Lower leg skin (tissue), 4 donors: ENCODE results near the gene ANKRD18B. TPM values are rescaled to one million over a fixed set of nuclear protein-coding genes. Genes with fewer than 3 reads are reported as not detected.
"Not testable (repeated sequence)": the region's sequence is repeated elsewhere in the genome, so short reads cannot be mapped to it uniquely, and the experiment has no call there.

Experiments
- DNase-seq, 2 donors: peaks; one replicate each; pipeline ENCODE4 v3.0.0-alpha.2; 2019; ENCODE audit warnings: low spot score in 2 of 2
- H3K4me3 ChIP-seq: fragments of 200-600 bp; sonication (generic); 2 replicates; pipeline ENCODE4 v1.5.1; 2017; ENCODE audit warnings: mild to moderate bottlenecking, low read depth; ENCODE audit not compliant: poor library complexity, severe bottlenecking
- POLR2A ChIP-seq, 2 donors: fragments of 450-650 bp; IDR thresholded peaks; one replicate each; pipeline ENCODE4 v1.6.1; 2016 to 2017; ENCODE audit warnings: antibody characterized with exemption in 2 of 2, mild to moderate bottlenecking in 1 of 2, moderate library complexity in 1 of 2
- WGBS, 2 donors: methylation state at CpG; one replicate each; pipeline ENCODE4 v1.1.5; 2018; 5-methylcytosine and 5-hydroxymethylcytosine counted together
- intact Hi-C: fragments of 100-400 bp; cut with DNase I; formaldehyde crosslinking; loops from one replicate; pipeline ENCODE4 v1.15.0; 2023; ENCODE audit warnings: low total_unique reads
- total RNA-seq, 4 donors: library from RNA; depleted of rRNA; stranded (reverse); fragments of >200 nt; gene quantifications; one replicate each; pipeline ENCODE4 v1.1.0, GENCODE V29; 2016
- TF ChIP-seq, protein P1 (sequence below), 3 donors: fragments of 450-650 bp; IDR thresholded peaks; one replicate each; pipeline ENCODE4 v1.5.1; 2016; ENCODE audit warnings: antibody characterized with exemption in 3 of 3, mild to moderate bottlenecking in 3 of 3, moderate library complexity in 2 of 3

The ANKRD18B gene
- total RNA-seq, 4 donors from 2014 or later = 2.5 to 8.9 (median 5.1) TPM

DNA sequence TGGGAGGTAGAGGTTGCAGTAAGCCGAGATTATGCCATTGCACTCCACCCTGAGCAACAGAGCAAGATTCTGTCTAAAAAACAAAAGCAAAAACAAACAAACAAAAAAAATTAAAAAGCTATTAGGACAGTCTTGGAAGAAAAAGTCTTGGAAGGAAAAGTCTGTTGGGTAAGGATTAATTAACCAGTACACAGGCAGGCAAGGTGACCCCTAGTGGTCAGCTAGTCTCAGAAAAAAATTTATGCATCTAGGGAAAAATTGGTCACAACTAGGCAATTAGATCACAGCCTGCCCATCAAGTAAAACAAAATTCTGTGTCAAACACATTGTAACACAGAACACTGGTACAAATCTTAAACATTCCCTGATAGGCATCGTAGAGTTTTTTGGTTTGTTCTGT is 6.7 kb upstream of the ANKRD18B start:
- WGBS, 2 donors = 84 to 85% methylated on average over 2 of the region's 2 CpGs
- no peak overlapping the region for H3K4me3 ChIP-seq
- no peak for TF ChIP-seq POLR2A (IDR thresholded peaks at IDR 0.05)
- TF ChIP-seq, protein P1, sequence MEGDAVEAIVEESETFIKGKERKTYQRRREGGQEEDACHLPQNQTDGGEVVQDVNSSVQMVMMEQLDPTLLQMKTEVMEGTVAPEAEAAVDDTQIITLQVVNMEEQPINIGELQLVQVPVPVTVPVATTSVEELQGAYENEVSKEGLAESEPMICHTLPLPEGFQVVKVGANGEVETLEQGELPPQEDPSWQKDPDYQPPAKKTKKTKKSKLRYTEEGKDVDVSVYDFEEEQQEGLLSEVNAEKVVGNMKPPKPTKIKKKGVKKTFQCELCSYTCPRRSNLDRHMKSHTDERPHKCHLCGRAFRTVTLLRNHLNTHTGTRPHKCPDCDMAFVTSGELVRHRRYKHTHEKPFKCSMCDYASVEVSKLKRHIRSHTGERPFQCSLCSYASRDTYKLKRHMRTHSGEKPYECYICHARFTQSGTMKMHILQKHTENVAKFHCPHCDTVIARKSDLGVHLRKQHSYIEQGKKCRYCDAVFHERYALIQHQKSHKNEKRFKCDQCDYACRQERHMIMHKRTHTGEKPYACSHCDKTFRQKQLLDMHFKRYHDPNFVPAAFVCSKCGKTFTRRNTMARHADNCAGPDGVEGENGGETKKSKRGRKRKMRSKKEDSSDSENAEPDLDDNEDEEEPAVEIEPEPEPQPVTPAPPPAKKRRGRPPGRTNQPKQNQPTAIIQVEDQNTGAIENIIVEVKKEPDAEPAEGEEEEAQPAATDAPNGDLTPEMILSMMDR (IDR thresholded peaks at IDR 0.05) = no peak
- intact Hi-C loops = no loop called here
- no peak for DNase-seq

DNA sequence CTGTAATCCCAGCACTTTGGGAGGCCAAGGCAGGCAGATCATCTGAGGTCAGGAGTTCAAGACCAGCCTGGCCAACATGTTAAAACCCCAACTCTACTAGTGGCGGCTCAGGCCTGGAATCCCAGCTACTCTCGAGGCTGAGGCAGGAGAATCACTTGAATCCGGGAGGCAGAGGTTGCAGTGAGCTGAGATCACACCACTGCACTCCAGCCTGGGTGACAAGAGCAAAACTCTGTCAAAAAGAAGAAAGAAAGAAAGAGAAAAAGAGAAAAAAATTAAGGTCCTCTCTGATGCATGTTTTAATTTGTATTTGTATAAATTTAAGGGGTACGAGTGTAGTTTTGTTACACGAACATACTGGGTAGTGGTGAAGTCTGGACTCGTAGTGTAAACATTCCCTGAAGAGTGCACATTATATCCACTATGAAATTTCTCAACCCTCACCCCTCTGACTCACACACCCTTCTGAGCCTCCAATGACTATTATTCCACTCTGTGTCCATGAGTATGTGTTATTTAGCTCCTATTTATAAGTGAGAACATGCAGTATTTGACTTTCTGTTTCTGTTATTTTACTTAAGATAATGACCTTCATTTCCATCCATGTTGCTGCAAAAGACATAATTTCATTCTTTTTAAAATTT is 6.0 kb upstream of the ANKRD18B start:
- intact Hi-C loops, DNase-seq, H3K4me3 ChIP-seq: not testable (repeated sequence)
- WGBS, 2 donors = 62 to 63% methylated on average over 6 of the region's 6 CpGs

DNA sequence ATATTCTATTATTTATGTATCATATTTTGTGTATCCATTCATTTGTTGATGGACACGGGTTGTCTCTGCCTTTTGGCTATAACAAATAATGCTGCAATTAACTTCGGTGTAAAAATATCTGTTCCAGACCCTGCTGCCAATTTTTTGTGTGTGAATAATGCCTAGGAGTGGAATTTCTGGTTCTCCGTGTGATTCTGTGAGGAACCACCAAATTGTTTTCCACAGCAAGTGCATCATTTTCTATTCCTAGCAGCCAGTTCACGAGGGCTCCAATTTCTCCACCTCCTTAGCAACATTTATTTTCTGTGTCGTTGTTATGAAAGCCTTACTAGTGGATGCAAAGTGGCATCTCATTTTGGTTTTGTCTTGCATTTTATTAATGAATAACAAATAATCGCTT is 2.2 kb upstream of the ANKRD18B start:
- intact Hi-C loops = not testable (repeated sequence)

GRCh38 chr9:33524306-33524947 is 376 bp downstream of the ANKRD18B start:
- no peak overlapping the region for H3K4me3 ChIP-seq
- DNase-seq = no peak
- 3% methylated on average over 17 to 41 of the region's 45 CpGs for WGBS, 2 donors
- intact Hi-C loops = no loop called here
- TF ChIP-seq, protein P1 (IDR thresholded peaks at IDR 0.05) = no peak
- TF ChIP-seq POLR2A (IDR thresholded peaks at IDR 0.05) = no peak

More for the DNA sequence above, 2.2 kb upstream of the ANKRD18B start:
- 29 to 41% methylated on average over 6 of the region's 6 CpGs for WGBS, 2 donors
- H3K4me3 ChIP-seq, DNase-seq: not testable (repeated sequence)

GRCh38 chr9:33528069-33528468 is 4.0 kb downstream of the ANKRD18B start:
- H3K4me3 ChIP-seq, DNase-seq, intact Hi-C loops: not testable (repeated sequence)

DNA sequence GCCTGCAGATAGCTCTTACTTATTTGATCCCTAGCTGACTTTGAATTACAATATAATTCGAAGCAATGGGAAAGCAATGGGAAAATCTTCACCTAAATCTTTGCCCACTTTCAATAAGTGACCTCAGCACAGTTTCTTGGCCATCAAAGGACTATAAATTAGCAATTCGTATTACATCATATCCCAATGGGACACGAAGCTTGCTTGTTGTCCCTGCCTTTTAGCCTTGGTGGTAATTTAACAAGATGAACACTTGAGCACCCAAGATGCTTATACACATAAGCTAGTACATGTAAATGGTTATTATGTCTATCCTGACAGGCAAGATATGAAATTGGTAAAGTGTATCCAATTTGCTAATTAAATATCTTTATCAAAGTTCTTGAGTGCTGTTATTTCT is 9.9 kb downstream of the ANKRD18B start:
- WGBS, 2 donors = 64 to 68% methylated on average over 3 of the region's 3 CpGs
- H3K4me3 ChIP-seq, DNase-seq, intact Hi-C loops: not testable (repeated sequence)

GRCh38 chr9:33535541-33535940 is 11.5 kb downstream of the ANKRD18B start:
- intact Hi-C loops = no loop called here
- 81 to 84% methylated on average over 2 of the region's 2 CpGs for WGBS, 2 donors
- DNase-seq = no peak
- H3K4me3 ChIP-seq = no peak overlapping the region
- no peak for TF ChIP-seq POLR2A (IDR thresholded peaks at IDR 0.05)
- TF ChIP-seq, protein P1 (IDR thresholded peaks at IDR 0.05) = no peak

DNA sequence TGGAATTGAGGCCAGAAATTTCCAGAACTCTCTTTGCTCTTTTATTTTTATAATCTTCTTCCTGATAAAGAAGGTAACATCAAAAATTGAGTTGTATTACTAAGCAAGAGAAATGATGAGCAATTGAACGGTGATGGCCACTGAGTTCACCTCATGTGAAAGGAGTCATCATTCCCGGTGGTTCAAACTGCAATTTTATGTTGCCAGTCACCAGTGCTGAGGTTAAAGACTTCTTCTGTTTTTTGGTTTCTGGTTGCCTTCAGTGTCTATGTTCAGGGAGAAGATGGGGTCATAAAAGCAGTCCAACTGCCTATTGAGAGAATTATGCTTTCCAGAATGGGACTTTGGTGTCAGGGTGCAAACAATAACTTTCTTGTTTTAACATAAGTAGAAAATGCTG is 19.4 kb downstream of the ANKRD18B start:
- intact Hi-C loops, H3K4me3 ChIP-seq, DNase-seq: not testable (repeated sequence)
- WGBS, 2 donors = 86 to 88% methylated on average over 2 of the region's 2 CpGs

DNA sequence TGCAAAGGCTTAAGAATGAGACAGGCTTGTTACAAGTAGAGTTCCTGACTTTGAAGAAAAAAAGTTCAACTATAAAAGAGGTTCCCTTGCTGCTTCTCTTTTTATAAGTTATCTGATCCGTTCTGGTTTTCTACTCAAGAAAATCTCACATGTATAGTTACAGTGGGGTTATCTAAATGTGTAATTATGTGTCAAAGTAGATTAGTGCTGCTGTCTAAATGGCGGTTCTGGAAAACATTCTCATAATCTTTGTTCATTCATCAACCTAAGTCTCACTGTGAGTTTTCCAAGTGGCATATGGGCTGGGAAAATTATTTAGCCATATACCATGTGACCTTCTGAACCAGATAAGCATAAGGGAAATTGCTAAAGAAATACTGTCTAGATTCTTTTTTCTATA is 21.7 kb downstream of the ANKRD18B start:
- WGBS, 2 donors = 80 to 89% methylated on average over 2 of the region's 2 CpGs
- DNase-seq, H3K4me3 ChIP-seq, intact Hi-C loops: not testable (repeated sequence)

GRCh38 chr9:33548816-33549215 is 24.8 kb downstream of the ANKRD18B start:
- H3K4me3 ChIP-seq, intact Hi-C loops: not testable (repeated sequence)
- 65 to 76% methylated on average over 4 of the region's 4 CpGs for WGBS, 2 donors

GRCh38 chr9:33549418-33549817 is 25.4 kb downstream of the ANKRD18B start:
- intact Hi-C loops, DNase-seq, H3K4me3 ChIP-seq: not testable (repeated sequence)
- WGBS, 2 donors = 96 to 100% methylated on average over 3 of the region's 3 CpGs

More at GRCh38 chr9:33548816-33549215, 24.8 kb downstream of the ANKRD18B start:
- DNase-seq = not testable (repeated sequence)

DNA sequence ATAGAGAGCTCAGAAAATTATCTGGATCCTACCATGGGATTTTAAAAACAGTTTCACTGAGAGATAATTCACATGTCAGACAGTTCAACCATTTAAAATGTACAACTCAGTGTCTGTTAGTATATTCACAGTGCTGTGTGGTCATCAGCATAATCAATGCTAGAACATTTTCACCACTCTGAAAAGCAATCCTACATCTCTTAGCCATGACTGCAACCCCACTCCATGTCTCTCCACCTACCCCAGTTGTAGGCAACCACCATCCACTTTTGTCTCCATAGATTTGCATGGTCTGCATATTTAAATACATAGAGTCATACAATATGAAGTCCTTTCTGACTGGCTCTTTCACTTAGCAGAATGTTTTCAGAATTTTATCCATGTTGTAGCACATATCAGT is 27.1 kb downstream of the ANKRD18B start:
- H3K4me3 ChIP-seq, DNase-seq, intact Hi-C loops: not testable (repeated sequence)
